Measurements from ENCODE around the gene PRSS33. TPM values are rescaled to one million over a fixed set of nuclear protein-coding genes. Genes with fewer than 3 reads are reported as not detected.

PRSS33 gene

Small RNAs within 50 kb of the gene (small RNA-seq; reads per million reads assigned to genes)
- not detected for gene SNORA3C (ENCODE audit: insufficient read depth)
